Ishikawa (cell line): Measurements from ENCODE around the gene CBLL1.

ENCODE experiments used
- CEBPB ChIP-seq: IDR thresholded peaks from 2 replicates; pipeline ENCODE4 v1.6.1; 2012
- CREB1 ChIP-seq: IDR thresholded peaks from 2 replicates; pipeline ENCODE4 v1.6.1; 2012; ENCODE audit warnings: low read depth
- EGR1 ChIP-seq: IDR thresholded peaks from 2 replicates; pipeline ENCODE4 v1.6.1; 2012
- EP300 ChIP-seq: IDR thresholded peaks from 2 replicates; pipeline ENCODE4 v1.6.1; 2012; ENCODE audit warnings: borderline replicate concordance
- FOXM1 ChIP-seq: IDR thresholded peaks from 2 replicates; pipeline ENCODE4 v1.6.1; 2012; ENCODE audit warnings: low read depth, borderline replicate concordance
- NFIC ChIP-seq: IDR thresholded peaks from 2 replicates; pipeline ENCODE4 v1.6.1; 2012
- RAD21 ChIP-seq: IDR thresholded peaks from 2 replicates; pipeline ENCODE4 v1.6.1; 2012; ENCODE audit warnings: low read depth
- TAF1 ChIP-seq: IDR thresholded peaks from 2 replicates; pipeline ENCODE4 v1.6.1; 2012; ENCODE audit warnings: low read depth, mild to moderate bottlenecking
- TCF12 ChIP-seq: IDR thresholded peaks from 2 replicates; pipeline ENCODE4 v1.6.1; 2012; ENCODE audit warnings: low read depth
- TEAD4 ChIP-seq: IDR thresholded peaks from 2 replicates; pipeline ENCODE4 v1.6.1; 2012
- YY1 ChIP-seq: IDR thresholded peaks from 2 replicates; pipeline ENCODE4 v1.6.1; 2012; ENCODE audit warnings: low read depth
- ZBTB7A ChIP-seq: IDR thresholded peaks from 2 replicates; pipeline ENCODE4 v1.6.1; 2012; ENCODE audit warnings: low read depth
- TF ChIP-seq, protein P1 (sequence below): IDR thresholded peaks from 2 replicates; pipeline ENCODE4 v1.6.1; 2012
- TF ChIP-seq, protein P2 (sequence below): IDR thresholded peaks from 2 replicates; pipeline ENCODE4 v1.6.1; 2012
- TF ChIP-seq, protein P3 (sequence below): IDR thresholded peaks from 2 replicates; pipeline ENCODE4 v1.6.1; 2012; ENCODE audit warnings: low read depth, mild to moderate bottlenecking

The CBLL1 gene

DNA sequence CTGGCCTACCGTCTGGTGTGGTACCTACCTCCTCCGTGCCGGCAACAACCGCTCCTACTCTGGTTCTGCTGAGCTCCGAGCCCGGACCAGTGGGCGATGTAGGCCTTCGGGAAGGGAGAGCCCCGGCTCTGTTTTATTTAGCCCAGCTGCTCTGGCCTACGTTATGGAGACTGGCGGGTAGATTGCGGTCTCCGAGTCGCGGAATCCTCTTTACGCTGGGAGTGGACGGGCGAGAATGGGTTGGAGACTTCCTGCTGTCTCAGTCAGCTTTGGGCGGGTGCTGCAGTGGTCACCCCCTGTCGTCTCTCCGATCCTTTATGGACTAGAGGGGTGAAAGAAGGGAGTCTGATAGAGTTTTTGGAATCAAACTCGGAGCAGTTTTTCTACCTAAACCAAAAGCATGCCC, 406 bp downstream of the CBLL1 start:
- TF ChIP-seq TAF1 (0 out of 2 replicates have a peak, but pooled peaks have one; percentile 51), YY1 (0 out of 2 replicates have a peak, but pooled peaks have one; percentile 9), CEBPB (no peak), ZBTB7A (no peak)
- TF ChIP-seq, protein P1, sequence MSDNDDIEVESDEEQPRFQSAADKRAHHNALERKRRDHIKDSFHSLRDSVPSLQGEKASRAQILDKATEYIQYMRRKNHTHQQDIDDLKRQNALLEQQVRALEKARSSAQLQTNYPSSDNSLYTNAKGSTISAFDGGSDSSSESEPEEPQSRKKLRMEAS = peak; percentile 10; the same call in 1 of the 2 replicates

DNA sequence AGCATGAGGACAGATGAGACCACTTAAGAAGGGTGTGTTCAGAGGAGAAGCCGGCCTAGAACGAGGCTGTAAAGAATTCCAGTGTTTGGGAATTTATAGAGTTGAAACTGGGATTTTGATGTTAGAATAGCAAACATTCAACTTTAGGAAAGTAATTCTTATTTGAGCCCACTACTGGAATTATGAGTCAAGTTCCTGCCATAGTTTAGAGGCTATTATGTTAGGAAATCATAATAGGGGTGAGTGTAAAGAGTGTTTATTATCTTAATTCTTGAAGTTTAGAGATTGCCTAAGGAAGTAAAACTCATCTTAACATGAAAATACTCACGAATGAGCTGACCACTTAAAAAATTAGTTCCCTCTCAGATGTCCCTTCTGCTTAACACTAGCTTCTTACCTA, 2.1 kb downstream of the CBLL1 start:
- TF ChIP-seq RAD21 = no peak
- no peak for TF ChIP-seq FOXM1
- no peak for TF ChIP-seq ZBTB7A
- TF ChIP-seq, protein P2, sequence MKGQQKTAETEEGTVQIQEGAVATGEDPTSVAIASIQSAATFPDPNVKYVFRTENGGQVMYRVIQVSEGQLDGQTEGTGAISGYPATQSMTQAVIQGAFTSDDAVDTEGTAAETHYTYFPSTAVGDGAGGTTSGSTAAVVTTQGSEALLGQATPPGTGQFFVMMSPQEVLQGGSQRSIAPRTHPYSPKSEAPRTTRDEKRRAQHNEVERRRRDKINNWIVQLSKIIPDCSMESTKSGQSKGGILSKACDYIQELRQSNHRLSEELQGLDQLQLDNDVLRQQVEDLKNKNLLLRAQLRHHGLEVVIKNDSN = no peak
- TF ChIP-seq TCF12 = no peak
- TF ChIP-seq CEBPB = no peak
- no peak for TF ChIP-seq CREB1
- TF ChIP-seq, protein P3, sequence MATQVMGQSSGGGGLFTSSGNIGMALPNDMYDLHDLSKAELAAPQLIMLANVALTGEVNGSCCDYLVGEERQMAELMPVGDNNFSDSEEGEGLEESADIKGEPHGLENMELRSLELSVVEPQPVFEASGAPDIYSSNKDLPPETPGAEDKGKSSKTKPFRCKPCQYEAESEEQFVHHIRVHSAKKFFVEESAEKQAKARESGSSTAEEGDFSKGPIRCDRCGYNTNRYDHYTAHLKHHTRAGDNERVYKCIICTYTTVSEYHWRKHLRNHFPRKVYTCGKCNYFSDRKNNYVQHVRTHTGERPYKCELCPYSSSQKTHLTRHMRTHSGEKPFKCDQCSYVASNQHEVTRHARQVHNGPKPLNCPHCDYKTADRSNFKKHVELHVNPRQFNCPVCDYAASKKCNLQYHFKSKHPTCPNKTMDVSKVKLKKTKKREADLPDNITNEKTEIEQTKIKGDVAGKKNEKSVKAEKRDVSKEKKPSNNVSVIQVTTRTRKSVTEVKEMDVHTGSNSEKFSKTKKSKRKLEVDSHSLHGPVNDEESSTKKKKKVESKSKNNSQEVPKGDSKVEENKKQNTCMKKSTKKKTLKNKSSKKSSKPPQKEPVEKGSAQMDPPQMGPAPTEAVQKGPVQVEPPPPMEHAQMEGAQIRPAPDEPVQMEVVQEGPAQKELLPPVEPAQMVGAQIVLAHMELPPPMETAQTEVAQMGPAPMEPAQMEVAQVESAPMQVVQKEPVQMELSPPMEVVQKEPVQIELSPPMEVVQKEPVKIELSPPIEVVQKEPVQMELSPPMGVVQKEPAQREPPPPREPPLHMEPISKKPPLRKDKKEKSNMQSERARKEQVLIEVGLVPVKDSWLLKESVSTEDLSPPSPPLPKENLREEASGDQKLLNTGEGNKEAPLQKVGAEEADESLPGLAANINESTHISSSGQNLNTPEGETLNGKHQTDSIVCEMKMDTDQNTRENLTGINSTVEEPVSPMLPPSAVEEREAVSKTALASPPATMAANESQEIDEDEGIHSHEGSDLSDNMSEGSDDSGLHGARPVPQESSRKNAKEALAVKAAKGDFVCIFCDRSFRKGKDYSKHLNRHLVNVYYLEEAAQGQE = no peak

DNA sequence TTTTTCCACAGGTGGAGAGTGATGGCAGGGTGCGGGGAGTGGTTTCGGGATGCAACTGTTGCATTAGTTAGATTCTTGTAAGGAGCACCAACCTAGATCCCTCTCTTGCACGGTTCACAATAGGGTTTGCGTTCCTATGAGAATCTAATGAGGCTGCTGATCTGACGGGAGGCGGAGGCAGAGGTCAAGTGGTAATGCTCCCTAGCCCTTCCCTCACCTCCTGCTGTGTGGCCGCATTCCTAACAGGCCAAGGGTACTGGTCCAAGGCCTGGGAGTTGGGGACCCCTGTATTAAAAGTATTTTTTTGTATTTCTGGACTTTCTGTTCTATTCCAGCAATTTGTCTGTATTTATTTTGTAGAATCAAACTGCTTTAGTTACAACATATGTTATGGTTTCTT, 7.2 kb downstream of the CBLL1 start:
- TF ChIP-seq, protein P1 = no peak

DNA sequence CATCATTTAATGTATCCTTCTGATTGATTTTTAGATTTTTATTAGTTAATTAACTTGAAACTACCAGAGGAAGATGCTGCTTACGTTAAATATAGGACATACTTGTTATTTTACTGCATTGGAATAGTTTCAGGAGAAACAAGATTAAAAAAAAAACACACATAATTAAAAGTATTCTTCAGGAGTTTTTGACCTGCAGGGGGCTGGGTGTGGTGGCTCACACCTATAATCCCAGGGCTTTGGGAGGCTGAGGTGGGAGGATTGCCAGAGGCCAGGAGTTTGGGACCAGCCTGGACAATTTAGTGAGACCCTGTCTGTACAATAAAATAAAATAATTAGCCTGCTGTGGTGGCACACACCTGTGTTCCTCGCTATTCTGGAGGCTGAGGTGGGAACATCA, 10.7 kb downstream of the CBLL1 start:
- TF ChIP-seq TAF1 (no peak), EP300 (no peak), NFIC (no peak), TCF12 (no peak), FOXM1 (no peak), RAD21 (no peak), CEBPB (no peak), EGR1 (no peak), ZBTB7A (no peak), YY1 (no peak), CREB1 (no peak), TEAD4 (no peak)
- TF ChIP-seq, protein P3 = no peak
- TF ChIP-seq, protein P1 = no peak
- TF ChIP-seq, protein P2 = no peak

DNA sequence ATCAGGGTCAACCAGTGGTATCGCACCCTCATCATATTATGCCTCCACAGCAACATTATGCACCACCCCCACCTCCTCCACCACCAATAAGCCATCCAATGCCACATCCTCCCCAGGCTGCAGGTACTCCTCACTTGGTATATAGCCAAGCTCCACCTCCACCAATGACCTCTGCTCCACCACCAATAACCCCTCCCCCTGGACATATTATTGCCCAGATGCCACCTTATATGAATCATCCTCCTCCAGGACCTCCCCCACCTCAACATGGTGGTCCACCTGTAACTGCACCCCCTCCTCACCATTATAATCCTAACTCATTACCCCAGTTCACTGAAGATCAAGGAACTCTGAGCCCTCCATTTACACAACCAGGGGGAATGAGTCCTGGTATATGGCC, 14.7 kb downstream of the CBLL1 start:
- TF ChIP-seq RAD21 (no peak), EP300 (no peak), TEAD4 (no peak), TAF1 (no peak), YY1 (no peak)
- TF ChIP-seq, protein P2 = no peak
- TF ChIP-seq, protein P3 = no peak
